SH-SY5Y (cell line): ENCODE data around the gene NOM1.

ENCODE experiments used
- GATA2 ChIP-seq: IDR thresholded peaks from 2 replicates; pipeline ENCODE4 v1.6.1; 2011; ENCODE audit warnings: mild to moderate bottlenecking, low read depth, low read length
- GATA3 ChIP-seq: IDR thresholded peaks from 2 replicates; pipeline ENCODE4 v1.6.1; 2011; ENCODE audit warnings: low read depth, mild to moderate bottlenecking, low read length, moderate library complexity

Gene NOM1

GRCh38 chr7:157012113-157012547 lies 62.6 kb downstream of the NOM1 start:
- TF ChIP-seq GATA2 = no peak
- TF ChIP-seq GATA3 = no peak

GRCh38 chr7:157013101-157013500 lies 63.6 kb downstream of the NOM1 start:
- TF ChIP-seq GATA3 (no peak), GATA2 (no peak)

GRCh38 chr7:157013602-157014549 lies 64.4 kb downstream of the NOM1 start:
- TF ChIP-seq GATA2 = no peak

- TF ChIP-seq GATA2 = no peak
- no peak for TF ChIP-seq GATA3
Measured at GRCh38 chr7:157014635-157015555, 65.4 kb downstream of the NOM1 start.

- TF ChIP-seq GATA3 (no peak), GATA2 (no peak)
Measured at GRCh38 chr7:157016024-157016351, 66.5 kb downstream of the NOM1 start.

- TF ChIP-seq GATA3 (no peak), GATA2 (no peak)
Measured at GRCh38 chr7:157016352-157017041, 67.0 kb downstream of the NOM1 start.

- no peak for TF ChIP-seq GATA2
- no peak for TF ChIP-seq GATA3
Measured at GRCh38 chr7:157017149-157017548, 67.6 kb downstream of the NOM1 start.

- no peak for TF ChIP-seq GATA3
Measured at GRCh38 chr7:157017603-157018327, 68.3 kb downstream of the NOM1 start.

GRCh38 chr7:157018328-157018996 lies 69.0 kb downstream of the NOM1 start:
- TF ChIP-seq GATA3 (no peak), GATA2 (no peak)

GRCh38 chr7:157018997-157019608 lies 69.6 kb downstream of the NOM1 start:
- TF ChIP-seq GATA3 = no peak
- no peak for TF ChIP-seq GATA2

- TF ChIP-seq GATA3 = no peak
- no peak for TF ChIP-seq GATA2
Measured at GRCh38 chr7:157019718-157020451, 70.4 kb downstream of the NOM1 start.

GRCh38 chr7:157020514-157021070 lies 71.1 kb downstream of the NOM1 start:
- TF ChIP-seq GATA3 (no peak), GATA2 (no peak)
